Right lobe of liver (tissue), 6 donors: ENCODE measurements around the gene BID. TPM values are rescaled to one million over a fixed set of nuclear protein-coding genes. Genes with fewer than 3 reads are reported as not detected.
"Not testable (repeated sequence)": the region's sequence is repeated elsewhere in the genome, so short reads cannot be mapped to it uniquely, and the experiment has no call there.

Source experiments
- ATAC-seq, 4 donors: fragments of 200-7000 bp; cut with Tn5 transposase; one replicate each; pipeline ENCODE4 v1.9.1; 2020; ENCODE audit warnings: mild to moderate bottlenecking in 4 of 4, moderate library complexity in 4 of 4
- DNase-seq, 3 donors: peaks; one replicate each; pipeline ENCODE4 v3.0.0-alpha.2; 2020
- H3K27ac ChIP-seq, 3 donors: fragments of 200-600 bp; one replicate each; pipeline ENCODE4 v1.8.0; 2022
- H3K27me3 ChIP-seq, 2 donors: fragments of 200-600 bp; one replicate each; pipeline ENCODE4 v1.8.0; 2022
- H3K36me3 ChIP-seq, 4 donors: fragments of 200-600 bp; sonication (generic) in 1 of 4; one replicate each; pipeline versions ENCODE4 v1.5.1 to v1.8.0; 2017 to 2022; ENCODE audit warnings: control low read depth in 1 of 4
- H3K4me1 ChIP-seq, 4 donors: fragments of 200-600 bp; sonication (generic) in 1 of 4; one replicate each; pipeline versions ENCODE4 v1.5.1 to v1.8.0; 2017 to 2022; ENCODE audit warnings: control low read depth in 1 of 4
- H3K4me3 ChIP-seq, 3 donors: fragments of 200-600 bp; one replicate each; pipeline ENCODE4 v1.8.0; 2022
- H3K9me3 ChIP-seq, 4 donors: fragments of 200-600 bp; sonication (generic) in 1 of 4; one replicate each; pipeline versions ENCODE4 v1.5.1 to v1.8.0; 2017 to 2022; ENCODE audit warnings: control low read depth in 1 of 4
- POLR2A ChIP-seq: fragments of 450-650 bp; IDR thresholded peaks from one replicate; pipeline ENCODE4 v1.6.1; 2017; ENCODE audit warnings: antibody characterized with exemption, mild to moderate bottlenecking
- WGBS: methylation state at CpG from one replicate; pipeline ENCODE4 v1.1.6; 2018; ENCODE audit warnings: low coverage, low lambda C conversion rate; ENCODE audit not compliant: insufficient coverage; ENCODE audit errors: missing lambda C conversion rate; 5-methylcytosine and 5-hydroxymethylcytosine counted together
- intact Hi-C, 2 donors: fragments of 100-400 bp; cut with DNase I; formaldehyde crosslinking; loops; one replicate each; pipeline versions ENCODE4 v1.11.2 to v1.14.1; 2022
- total RNA-seq, 6 experiments: library from RNA; depleted of rRNA in 2 of 6; stranded (reverse); fragments of >200 nt in 2 of 6; fragmentation: NEBNext Ultra II Directional in 3 of 6; extraction: Animal tissue kit (Norgen Biotek cat#: 25700) in 3 of 6; gene quantifications; one replicate each; pipeline versions ENCODE4 v1.1.0 to v1.2.4, GENCODE V29; 2016 to 2023
- TF ChIP-seq, protein P1 (sequence below), 4 donors: fragments of 200-600 bp in 3 of 4; fragments of 450-650 bp in 1 of 4; IDR thresholded peaks; one replicate each; pipeline versions ENCODE4 v1.5.1 to v1.8.0; 2016 to 2022; ENCODE audit warnings: antibody characterized with exemption in 4 of 4, mild to moderate bottlenecking in 2 of 4
- donor health status: DM: no; HTN: yes; CAD: no.
- donor health status: DM: no; HTN: no; CAD: no.
- donor health status: DM: no; HTN: no; CAD: no.
- donor health status: DM: no; HTN: yes; CAD: no.
- donor health status: DM: no; HTN: yes; CAD: no.

The BID gene
- total RNA-seq, 6 experiments from 2014 or later, result 30.5 to 57.3 (median 36.2) TPM

DNA sequence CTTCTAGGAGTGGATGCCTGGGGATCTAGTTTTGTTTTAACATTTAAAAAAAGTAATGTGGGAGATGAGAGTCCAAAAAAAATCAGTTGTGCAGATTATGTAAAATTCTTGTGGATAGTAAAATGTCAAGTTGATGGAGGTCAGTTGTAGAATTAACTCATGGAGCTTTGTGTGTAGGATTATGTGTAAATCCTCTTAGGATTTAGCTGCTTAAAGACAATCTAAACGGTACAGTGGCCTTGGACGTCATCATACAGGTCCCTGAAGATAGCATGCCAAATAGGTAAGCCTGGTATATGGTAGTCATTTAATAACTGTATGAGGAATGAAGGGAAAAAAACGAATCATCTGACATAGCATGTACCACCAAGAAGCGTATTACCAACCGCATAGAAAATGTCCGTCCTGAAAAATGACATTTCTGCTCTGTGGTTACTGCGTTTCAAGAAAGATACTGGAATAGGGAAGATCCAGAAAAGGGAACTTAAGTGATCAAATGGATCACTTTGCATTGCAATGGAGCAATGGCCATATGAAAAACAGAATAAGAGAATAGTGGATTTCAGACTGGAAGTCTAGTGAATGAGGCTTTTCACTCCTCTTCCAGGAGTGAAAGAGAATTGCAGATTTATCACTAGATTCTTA, 74.5 kb downstream of the BID start:
- H3K9me3 ChIP-seq, result no peaks in the 10 kb centered on the region
- TF ChIP-seq, protein P1, sequence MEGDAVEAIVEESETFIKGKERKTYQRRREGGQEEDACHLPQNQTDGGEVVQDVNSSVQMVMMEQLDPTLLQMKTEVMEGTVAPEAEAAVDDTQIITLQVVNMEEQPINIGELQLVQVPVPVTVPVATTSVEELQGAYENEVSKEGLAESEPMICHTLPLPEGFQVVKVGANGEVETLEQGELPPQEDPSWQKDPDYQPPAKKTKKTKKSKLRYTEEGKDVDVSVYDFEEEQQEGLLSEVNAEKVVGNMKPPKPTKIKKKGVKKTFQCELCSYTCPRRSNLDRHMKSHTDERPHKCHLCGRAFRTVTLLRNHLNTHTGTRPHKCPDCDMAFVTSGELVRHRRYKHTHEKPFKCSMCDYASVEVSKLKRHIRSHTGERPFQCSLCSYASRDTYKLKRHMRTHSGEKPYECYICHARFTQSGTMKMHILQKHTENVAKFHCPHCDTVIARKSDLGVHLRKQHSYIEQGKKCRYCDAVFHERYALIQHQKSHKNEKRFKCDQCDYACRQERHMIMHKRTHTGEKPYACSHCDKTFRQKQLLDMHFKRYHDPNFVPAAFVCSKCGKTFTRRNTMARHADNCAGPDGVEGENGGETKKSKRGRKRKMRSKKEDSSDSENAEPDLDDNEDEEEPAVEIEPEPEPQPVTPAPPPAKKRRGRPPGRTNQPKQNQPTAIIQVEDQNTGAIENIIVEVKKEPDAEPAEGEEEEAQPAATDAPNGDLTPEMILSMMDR (IDR thresholded peaks at IDR 0.05), result no peak
- TF ChIP-seq POLR2A, result no peak
- ATAC-seq (no peak), DNase-seq (no peak)
- H3K4me3 ChIP-seq, result no peak overlapping the region
- no peaks in the 10 kb centered on the region for H3K4me1 ChIP-seq
- intact Hi-C loops, result no loop called here
- H3K36me3 ChIP-seq, result peaks cover 0 to 18% (median 4%) of the 10 kb centered on the region in 4 donors
- WGBS, result 69% methylated on average over 5 of the region's 7 CpGs
- H3K27ac ChIP-seq, result no peak overlapping the region
- no peaks in the 10 kb centered on the region for H3K27me3 ChIP-seq

DNA sequence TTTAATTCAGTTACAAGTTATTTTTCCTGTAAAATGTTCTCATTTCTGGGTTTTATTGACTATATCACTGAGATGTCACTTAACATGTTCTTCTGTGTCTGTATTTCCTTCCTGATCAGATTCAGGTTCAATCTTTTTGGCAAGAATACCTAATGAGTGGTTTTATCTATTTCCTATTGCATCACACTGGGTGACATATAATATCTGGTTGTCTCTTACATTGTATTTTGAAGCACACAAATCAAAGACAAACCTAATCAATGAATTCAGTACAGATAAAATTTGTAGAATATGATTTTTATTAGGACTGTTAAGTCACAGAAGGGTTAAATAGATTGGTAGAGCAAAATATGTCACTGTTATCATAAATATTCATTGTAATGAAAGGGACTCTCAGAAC, 75.3 kb downstream of the BID start:
- ATAC-seq, result no peak

DNA sequence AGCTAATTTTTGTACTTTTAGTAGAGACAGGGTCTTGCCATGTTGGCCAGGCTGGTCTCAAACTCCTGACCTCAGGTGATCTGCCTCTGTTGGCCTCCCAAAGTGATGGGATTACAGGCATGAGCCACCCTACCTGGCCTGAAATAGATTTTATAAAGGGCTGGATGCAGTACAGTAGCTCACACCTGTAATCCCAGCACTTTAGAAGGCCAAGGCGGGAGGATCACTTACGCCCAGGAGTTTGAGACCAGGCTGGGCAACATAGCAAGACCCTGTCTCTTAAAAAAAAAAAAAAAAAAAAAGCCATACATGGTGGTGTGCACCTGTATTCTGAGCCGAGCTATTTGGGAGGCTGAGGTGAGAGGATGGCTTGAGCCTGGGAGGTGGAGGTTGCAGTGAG, 76.0 kb downstream of the BID start:
- 95% methylated on average over 3 of the region's 3 CpGs for WGBS
- H3K9me3 ChIP-seq, intact Hi-C loops, ATAC-seq, H3K4me1 ChIP-seq, H3K4me3 ChIP-seq, H3K27me3 ChIP-seq, DNase-seq, H3K27ac ChIP-seq: not testable (repeated sequence)
- peaks cover 0 to 23% (median 6%) of the 10 kb centered on the region in 4 donors for H3K36me3 ChIP-seq

More for the DNA sequence above, 75.3 kb downstream of the BID start:
- TF ChIP-seq POLR2A, result no peak
- TF ChIP-seq, protein P1 (IDR thresholded peaks at IDR 0.05), result no peak
- Histone ChIP-seq H3K36me3 (peaks cover 0 to 23% (median 6%) of the 10 kb centered on the region in 4 donors), H3K4me1 (no peaks in the 10 kb centered on the region), H3K4me3 (no peak overlapping the region), H3K9me3 (no peaks in the 10 kb centered on the region), H3K27me3 (no peaks in the 10 kb centered on the region), H3K27ac (no peak overlapping the region)
- no peak for DNase-seq
- intact Hi-C loops, result no loop called here

DNA sequence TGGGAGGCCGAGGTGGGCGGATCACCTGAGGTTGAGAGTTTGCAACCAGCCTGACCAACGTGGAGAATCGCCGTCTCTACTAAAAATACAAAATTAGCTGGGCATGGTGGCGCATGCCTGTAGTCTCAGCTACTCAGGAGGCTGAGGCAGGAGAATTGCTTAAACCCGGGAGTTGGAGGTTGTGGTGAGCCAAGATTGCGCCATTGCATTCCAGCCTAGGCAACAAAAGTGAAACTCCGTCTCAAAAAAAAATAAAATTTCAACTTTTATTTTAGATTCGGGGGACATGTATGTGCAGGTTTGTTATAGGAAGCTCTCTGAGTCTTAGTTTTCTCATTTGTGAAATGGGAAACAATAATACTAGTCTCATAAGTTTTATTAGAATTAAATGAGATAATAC, 77.1 kb downstream of the BID start:
- ATAC-seq, H3K4me3 ChIP-seq, DNase-seq, H3K4me1 ChIP-seq, H3K27ac ChIP-seq, intact Hi-C loops, H3K27me3 ChIP-seq, H3K9me3 ChIP-seq: not testable (repeated sequence)
- 82% methylated on average over 7 of the region's 10 CpGs for WGBS
- H3K36me3 ChIP-seq, result peaks cover 0 to 16% (median 7%) of the 10 kb centered on the region in 4 donors

DNA sequence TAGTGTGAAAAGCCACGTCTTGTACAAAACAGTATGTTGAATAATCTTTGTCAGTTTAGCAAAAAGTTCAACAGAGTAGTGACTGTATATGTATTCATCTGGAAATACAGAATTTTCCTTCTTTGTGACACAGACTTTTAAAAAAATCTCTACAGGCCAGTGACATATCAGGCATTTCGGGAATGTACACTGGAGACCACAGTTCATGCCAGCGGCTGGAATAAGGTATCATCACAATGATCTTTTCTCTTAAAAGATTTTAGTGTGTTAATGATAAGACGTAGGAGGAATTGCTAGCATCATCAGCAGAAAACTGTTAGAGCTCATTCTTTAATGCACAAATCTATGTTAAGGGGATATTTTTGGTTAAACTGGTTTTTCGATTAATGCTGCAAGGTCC, 78.3 kb downstream of the BID start:
- Histone ChIP-seq H3K27me3 (no peaks in the 10 kb centered on the region), H3K36me3 (peaks cover 0 to 16% (median 7%) of the 10 kb centered on the region in 4 donors), H3K9me3 (no peaks in the 10 kb centered on the region), H3K27ac (no peak overlapping the region), H3K4me3 (no peak overlapping the region), H3K4me1 (no peaks in the 10 kb centered on the region)
- intact Hi-C loops, result no loop called here
- ATAC-seq (no peak), DNase-seq (no peak)
- TF ChIP-seq, protein P1 (IDR thresholded peaks at IDR 0.05), result no peak
- TF ChIP-seq POLR2A, result no peak
- WGBS, result 99% methylated on average over 5 of the region's 5 CpGs
